Dedifferentiated amniotic fluid mesenchymal stem cell (primary cell): ENCODE data around the gene SPRR5.

Experiments
- DNase-seq: peaks from one replicate; pipeline ENCODE4 v3.0.0-alpha.2; 2016; ENCODE audit errors: extremely low spot score

SPRR5 gene

GRCh38 chr1:152946651-152947256, at the start of gene SPRR5:
SPRR5 (plus strand) TSS chr1:152947206; CDS start chr1:152948555, 1,349 bp downstream.
- DNase-seq = no peak

- no peak for DNase-seq
These were observed 48.0 kb upstream of the SPRR5 start for GRCh38 chr1:152899027-152899426.

- DNase-seq = no peak
These were observed 47.1 kb upstream of the SPRR5 start for GRCh38 chr1:152899883-152900282.

DNA sequence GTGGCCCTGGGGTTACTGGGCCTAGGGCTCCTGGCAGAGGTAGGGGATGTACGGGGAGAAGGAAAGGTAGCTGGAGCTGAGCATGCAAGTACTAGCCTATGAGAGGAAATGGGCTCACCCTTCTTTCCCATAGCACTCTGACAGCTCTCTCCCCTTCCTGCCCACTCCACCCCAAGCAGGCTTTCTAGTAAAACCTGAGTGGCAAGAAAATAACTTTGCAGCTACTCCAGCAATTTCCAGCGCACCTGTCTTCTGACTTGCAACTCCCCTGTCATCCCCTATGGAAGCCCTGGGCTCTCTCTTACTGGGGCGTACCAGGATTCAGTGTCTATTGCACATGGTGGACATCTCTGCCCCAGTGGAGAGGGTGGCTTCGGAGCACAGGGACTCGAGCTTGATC, 45.4 kb upstream of the SPRR5 start:
- DNase-seq = no peak

DNA sequence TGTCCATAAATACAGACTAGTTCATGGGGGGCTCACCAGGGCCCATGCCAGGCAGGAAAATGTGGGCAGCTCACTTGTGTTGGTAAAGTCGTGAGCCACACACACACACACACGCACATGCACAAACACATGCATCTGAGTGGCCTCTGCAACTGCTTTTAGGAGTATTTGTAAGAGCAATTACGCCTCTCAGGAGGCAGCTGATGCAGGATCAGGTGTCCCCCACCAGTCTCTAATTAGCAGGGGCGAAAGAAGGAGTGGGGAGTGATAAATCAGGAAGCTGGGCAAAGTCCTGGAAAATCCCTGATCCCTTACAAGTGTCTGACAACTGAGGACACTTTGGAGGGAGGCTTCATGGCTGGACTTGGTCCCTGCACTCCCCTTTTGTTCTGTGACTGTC, 44.4 kb upstream of the SPRR5 start:
- no peak for DNase-seq

DNA sequence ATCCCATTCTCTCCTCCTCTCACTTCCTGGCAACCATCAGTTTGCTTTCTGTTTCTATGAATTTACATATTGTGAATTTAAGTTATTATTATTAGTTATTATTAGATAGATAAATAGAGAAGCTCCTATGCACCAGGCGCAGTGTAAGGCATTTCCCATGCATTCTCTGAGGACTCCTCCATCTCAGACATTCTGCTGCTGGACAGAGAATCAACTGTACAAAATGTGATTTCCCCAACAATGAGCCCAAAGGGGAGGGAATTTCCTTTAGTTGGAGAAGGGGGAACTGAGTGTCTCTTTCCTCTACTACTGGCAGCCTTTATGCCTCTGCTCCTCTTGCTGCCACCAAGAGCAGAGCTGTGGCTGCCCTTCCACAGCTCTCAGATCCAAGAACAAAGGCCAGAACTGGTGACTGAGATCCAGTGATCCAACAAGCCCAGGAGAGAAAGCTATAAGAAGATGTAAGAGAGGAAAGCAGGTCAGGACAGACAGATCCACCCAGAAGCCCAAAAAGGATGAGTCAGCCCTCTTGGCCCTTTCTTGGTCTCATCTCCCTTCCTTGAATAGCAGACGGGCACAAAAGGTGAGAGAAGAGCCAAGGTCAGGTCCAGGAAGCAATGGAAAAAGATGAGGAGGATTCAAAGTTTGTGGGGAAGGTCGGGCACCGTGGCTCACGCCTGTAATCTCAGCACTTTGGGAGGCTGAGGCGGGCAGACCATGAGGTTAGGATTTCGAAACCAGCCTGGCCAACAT, 42.1 kb upstream of the SPRR5 start:
- no peak for DNase-seq

GRCh38 chr1:152906023-152906565, 40.9 kb upstream of the SPRR5 start:
- no peak for DNase-seq

DNA sequence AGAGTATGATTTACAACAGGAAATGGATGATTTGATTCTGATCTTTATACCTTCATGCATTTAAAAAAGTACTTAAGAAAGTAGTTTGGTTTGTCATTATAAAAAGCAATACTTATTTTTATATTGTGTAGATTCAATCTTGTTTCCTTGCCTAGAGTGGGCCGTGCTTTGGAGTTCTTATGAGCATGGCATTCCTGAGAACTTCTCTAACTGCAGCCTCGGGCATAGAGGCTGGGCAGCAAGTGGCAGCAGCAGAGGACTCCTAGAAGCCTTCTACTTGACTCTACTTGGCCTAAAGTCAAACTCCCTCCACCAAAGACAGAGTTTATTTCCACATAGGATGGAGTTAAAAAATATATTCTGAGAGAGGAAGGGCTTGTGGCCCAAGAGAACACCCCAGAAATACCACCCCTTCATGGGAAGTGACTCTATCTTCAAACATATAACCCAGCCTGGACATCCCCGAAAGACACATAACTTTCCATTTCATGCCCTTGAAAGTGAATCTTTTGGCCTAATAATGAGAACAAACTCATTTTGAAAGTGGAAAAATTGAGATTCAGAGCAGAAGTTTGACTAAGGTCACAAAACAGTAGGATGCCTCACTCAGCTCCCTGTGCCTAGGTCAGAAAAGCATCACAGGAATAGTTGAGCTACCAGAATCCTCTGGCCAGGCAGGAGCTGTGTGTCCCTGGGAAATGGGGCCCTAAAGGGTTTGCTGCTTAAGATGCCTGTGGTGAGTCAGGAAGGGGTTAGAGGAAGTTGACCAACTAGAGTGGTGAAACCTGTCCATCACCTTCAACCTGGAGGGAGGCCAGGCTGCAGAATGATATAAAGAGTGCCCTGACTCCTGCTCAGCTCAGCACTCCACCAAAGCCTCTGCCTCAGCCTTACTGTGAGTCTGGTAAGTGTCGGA, 39.1 kb upstream of the SPRR5 start, which contains the start of gene IVL:
Gene IVL (plus strand): TSS at position 861 of the 916 bp plus-strand sequence. CDS start 1,252 bp downstream, outside the sequence.
- DNase-seq = no peak

GRCh38 chr1:152909206-152909605, 37.8 kb upstream of the SPRR5 start:
- DNase-seq = no peak

DNA sequence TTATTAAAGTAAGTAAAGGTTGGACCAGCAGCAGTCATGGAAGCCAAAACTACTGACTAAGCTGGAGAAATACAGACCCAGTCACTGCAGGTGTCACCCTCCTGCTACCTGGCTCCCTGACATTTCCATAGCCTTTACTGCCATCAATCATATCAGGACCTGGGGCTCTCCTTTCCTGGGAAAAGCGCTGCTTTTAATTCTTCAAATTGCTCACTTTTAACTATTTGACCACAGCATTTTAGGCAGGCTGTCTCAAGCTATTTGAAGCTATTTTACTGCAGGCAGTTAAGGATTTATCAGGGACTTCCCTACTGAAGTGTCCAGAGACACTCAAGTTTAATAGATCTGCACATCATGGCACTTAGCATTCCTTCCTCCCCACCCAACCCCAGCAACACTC, 34.5 kb upstream of the SPRR5 start:
- no peak for DNase-seq

DNA sequence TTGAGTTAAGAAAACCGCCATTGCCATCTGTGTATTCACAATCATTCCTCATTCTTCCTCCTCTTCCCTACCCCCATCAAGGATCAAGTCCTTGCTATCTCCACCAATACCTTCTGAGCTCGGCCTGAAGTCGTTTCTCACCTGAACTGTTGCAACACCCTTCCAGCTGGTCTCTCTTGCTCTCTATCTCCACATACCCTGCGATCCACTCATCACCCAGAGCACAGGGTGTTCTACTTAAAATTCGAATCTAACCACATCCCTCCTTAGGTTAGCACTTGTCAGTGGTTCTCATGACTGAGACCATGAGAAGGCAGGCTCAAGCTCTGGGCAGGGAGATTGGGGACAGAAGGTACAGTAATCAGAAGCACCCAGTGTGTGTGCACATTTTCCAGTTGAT, 34.1 kb upstream of the SPRR5 start:
- DNase-seq = no peak

DNA sequence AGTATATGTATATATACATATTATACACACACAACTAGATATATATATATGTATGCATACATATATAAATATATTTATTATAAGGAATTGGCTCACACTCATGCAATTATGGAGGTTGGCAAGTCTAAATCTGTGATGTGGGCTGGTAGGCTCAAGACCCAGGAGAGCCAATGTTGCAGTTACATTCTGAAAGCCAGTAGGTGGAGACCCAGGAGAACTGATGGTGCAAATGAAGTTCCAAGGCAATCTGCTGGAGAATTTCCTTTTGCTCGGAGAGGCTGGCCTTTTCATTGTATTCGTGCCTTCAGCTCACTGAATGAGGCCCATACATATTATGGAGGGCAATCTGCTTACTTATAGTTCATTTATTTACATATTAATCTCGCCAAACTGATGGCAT, 29.2 kb upstream of the SPRR5 start:
- DNase-seq = no peak

DNA sequence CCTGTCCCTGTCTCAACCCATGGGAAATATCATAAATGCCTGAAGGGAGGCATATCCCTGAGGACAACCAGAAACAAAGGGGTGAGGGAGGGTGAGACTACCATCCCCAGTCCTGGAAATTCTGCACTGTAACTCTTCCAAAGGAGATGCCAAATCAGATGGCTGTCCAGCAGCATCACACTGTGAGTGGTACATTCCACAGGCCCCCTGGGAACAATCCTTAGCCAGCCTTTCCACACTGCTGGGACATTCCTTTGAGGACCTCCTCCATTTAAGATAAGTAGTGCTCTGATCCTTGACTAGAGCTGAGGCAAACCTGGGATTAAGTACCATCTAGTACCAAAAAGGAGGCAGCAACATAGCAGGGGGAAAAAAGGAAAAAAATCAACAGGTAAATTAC, 27.9 kb upstream of the SPRR5 start:
- no peak for DNase-seq

- no peak for DNase-seq
These were observed 22.8 kb upstream of the SPRR5 start for GRCh38 chr1:152924191-152924590.

DNA sequence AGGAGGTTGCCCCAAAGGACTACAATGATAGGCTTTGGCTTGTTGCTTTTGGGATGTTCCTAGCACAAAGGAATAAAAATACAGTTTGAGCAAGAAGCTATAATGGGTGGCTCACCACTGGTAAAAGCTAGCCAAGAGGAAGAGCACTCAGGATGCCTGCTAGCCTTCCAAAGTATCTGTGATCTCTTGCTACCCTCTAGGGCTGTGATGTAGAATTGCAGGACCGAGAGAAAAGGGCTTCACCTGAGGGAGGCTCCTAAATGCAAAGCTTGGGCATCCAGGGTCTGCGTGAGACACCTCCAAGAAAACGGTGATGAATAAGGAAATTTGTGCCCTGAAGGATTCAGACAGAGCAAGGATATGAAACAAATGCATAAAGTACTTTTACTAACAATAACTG, 20.9 kb upstream of the SPRR5 start:
- no peak for DNase-seq

GRCh38 chr1:152928671-152929070, 18.3 kb upstream of the SPRR5 start:
- no peak for DNase-seq

GRCh38 chr1:152932170-152932811, 14.7 kb upstream of the SPRR5 start:
- no peak for DNase-seq

GRCh38 chr1:152933196-152933595, 13.8 kb upstream of the SPRR5 start:
- no peak for DNase-seq

GRCh38 chr1:152940614-152941013, 6.4 kb upstream of the SPRR5 start:
- DNase-seq = no peak

DNA sequence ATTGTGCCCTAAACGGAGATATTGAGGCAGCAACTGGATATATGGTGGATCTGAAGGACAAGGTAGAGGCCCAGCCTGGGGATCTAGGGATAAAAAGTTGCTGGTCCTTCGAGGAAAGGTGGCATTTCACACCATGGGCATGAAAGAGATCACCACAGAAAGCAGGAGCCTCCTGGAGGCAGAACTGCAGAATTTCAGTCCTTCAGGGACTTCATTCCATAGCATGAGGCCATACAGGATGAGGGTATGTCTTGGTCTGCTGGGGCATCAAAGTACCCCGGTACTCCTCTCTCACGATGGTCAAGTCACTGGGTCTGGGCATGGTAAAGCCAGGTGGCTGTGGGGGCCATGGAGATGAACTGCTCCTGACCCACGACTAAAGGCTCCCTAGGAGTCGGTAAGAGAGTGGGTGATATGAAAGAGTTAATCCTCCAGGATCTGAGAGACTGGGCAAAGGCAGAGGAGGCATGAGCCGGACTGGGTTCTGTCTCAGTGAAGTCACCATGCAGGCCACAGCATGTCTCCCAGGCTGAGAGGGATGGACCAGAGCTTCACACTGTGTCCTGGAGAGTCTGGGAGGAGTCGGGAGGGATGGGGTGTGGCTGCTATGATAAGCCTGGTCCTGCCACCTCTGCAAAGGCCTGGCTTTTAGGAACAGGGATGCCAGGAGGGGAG, 5.8 kb upstream of the SPRR5 start:
- DNase-seq = no peak

- no peak for DNase-seq
These were observed 4.8 kb upstream of the SPRR5 start for GRCh38 chr1:152942161-152942560.
